HEK293 (cell line): ENCODE measurements around the gene GPATCH4.
A peak's percentile ranks its signal among the peaks of the same experiment; 100 is the strongest.

Experiments
- CTCF ChIA-PET: fragments of 350-600 bp; formaldehyde crosslinking; extraction: SDS; loops from one replicate; lab custom pipeline; 2021; ENCODE audit warnings: antibody characterized with exemption; lab: Yijun Ruan, JAX
- POLR2A ChIA-PET: fragments of 300-600 bp; formaldehyde crosslinking; extraction: SDS; loops from one replicate; lab custom pipeline; 2020; ENCODE audit warnings: antibody characterized with exemption, inconsistent platforms; lab: Yijun Ruan, JAX
- H3K27ac ChIP-seq: fragments of 200-500 bp; sonication (Bioruptor generic); 2 replicates; pipeline ENCODE4 v1.5.1; 2014; ENCODE audit warnings: low read depth, low read length, control low read depth, inconsistent platforms; ENCODE audit errors: extremely low read depth
- H3K36me3 ChIP-seq, 2 experiments: fragments of 200-500 bp in 1 of 2; sonication (Bioruptor generic) in 1 of 2; 1 replicate in 1 of 2; 2 replicates in 1 of 2; pipeline ENCODE4 v1.5.1; 2014 to 2017; ENCODE audit warnings: inconsistent platforms in 2 of 2, low read length in 2 of 2; ENCODE audit not compliant: control insufficient read depth in 2 of 2, insufficient read depth in 1 of 2
- H3K4me1 ChIP-seq: fragments of 200-500 bp; sonication (Bioruptor generic); 2 replicates; pipeline ENCODE4 v1.5.1; 2014; ENCODE audit warnings: mild to moderate bottlenecking, low read length, inconsistent platforms; ENCODE audit not compliant: control insufficient read depth, insufficient read depth
- H3K4me3 ChIP-seq: 2 replicates; pipeline ENCODE4 v1.5.1; 2011; ENCODE audit warnings: low read depth, mild to moderate bottlenecking, control low read depth, low read length, moderate library complexity
- H3K9me3 ChIP-seq: fragments of 200-500 bp; sonication (Bioruptor generic); 2 replicates; pipeline ENCODE4 v1.5.1; 2014; ENCODE audit warnings: low read depth, low read length, inconsistent platforms; ENCODE audit not compliant: control insufficient read depth, insufficient read depth
- GLIS1 ChIP-seq: fragments of 450-650 bp; formaldehyde crosslinking; IDR thresholded peaks from 2 replicates; pipeline ENCODE4 v1.5.1; 2016; ENCODE audit warnings: missing biosample characterization, missing genetic modification characterization
- MEIS1 ChIP-seq: sonication (generic); formaldehyde crosslinking; IDR thresholded peaks from 2 replicates; pipeline ENCODE4 v1.8.1; 2022; ENCODE audit warnings: missing genetic modification reagents, mild to moderate bottlenecking, borderline replicate concordance
- RBAK ChIP-seq: fragments of 450-650 bp; formaldehyde crosslinking; IDR thresholded peaks from 2 replicates; pipeline ENCODE4 v1.5.1; 2016; ENCODE audit warnings: missing biosample characterization, missing genetic modification characterization
- SP3 ChIP-seq: fragments of 450-650 bp; formaldehyde crosslinking; IDR thresholded peaks from 2 replicates; pipeline ENCODE4 v1.5.1; 2016; ENCODE audit warnings: missing biosample characterization, missing genetic modification characterization
- ZBTB17 ChIP-seq: fragments of 450-650 bp; formaldehyde crosslinking; IDR thresholded peaks from 2 replicates; pipeline ENCODE4 v1.5.1; 2016; ENCODE audit warnings: missing biosample characterization, missing genetic modification characterization
- ZEB2 ChIP-seq: fragments of 450-650 bp; formaldehyde crosslinking; IDR thresholded peaks from 2 replicates; pipeline ENCODE4 v1.5.1; 2016; ENCODE audit warnings: missing biosample characterization, missing genetic modification characterization
- ZFP69B ChIP-seq: fragments of 450-650 bp; formaldehyde crosslinking; IDR thresholded peaks from 2 replicates; pipeline ENCODE4 v1.5.1; 2016; ENCODE audit warnings: missing biosample characterization, missing genetic modification characterization
- ZNF184 ChIP-seq: fragments of 450-650 bp; IDR thresholded peaks from 2 replicates; pipeline ENCODE4 v1.5.1; 2018; ENCODE audit warnings: missing biosample characterization, mild to moderate bottlenecking, missing genetic modification characterization
- ZNF223 ChIP-seq: fragments of 450-650 bp; formaldehyde crosslinking; IDR thresholded peaks from 2 replicates; pipeline ENCODE4 v1.5.1; 2016; ENCODE audit warnings: missing biosample characterization, missing genetic modification characterization
- ZNF24 ChIP-seq: fragments of 450-650 bp; formaldehyde crosslinking; IDR thresholded peaks from 2 replicates; pipeline ENCODE4 v1.5.1; 2016; ENCODE audit warnings: missing biosample characterization, missing genetic modification characterization
- ZNF335 ChIP-seq: fragments of 450-650 bp; formaldehyde crosslinking; conservative IDR thresholded peaks from 2 replicates; pipeline ENCODE4 v1.5.1; 2016; ENCODE audit warnings: missing biosample characterization, missing genetic modification characterization
- ZNF341 ChIP-seq: fragments of 450-650 bp; formaldehyde crosslinking; IDR thresholded peaks from 2 replicates; pipeline ENCODE4; 2016; ENCODE audit warnings: low read depth, missing biosample characterization, missing genetic modification characterization
- ZNF366 ChIP-seq: fragments of 450-650 bp; formaldehyde crosslinking; conservative IDR thresholded peaks from 2 replicates; pipeline ENCODE4 v1.5.1; 2016; ENCODE audit warnings: missing biosample characterization, missing genetic modification characterization
- ZNF501 ChIP-seq: fragments of 450-650 bp; formaldehyde crosslinking; IDR thresholded peaks from 2 replicates; pipeline ENCODE4 v1.5.1; 2016; ENCODE audit warnings: missing biosample characterization, missing genetic modification characterization
- ZNF510 ChIP-seq: fragments of 450-650 bp; formaldehyde crosslinking; IDR thresholded peaks from 2 replicates; pipeline ENCODE4 v1.5.1; 2018; ENCODE audit warnings: mild to moderate bottlenecking, missing genetic modification characterization, missing biosample characterization; ENCODE audit not compliant: insufficient replicate concordance
- ZNF544 ChIP-seq: fragments of 450-650 bp; formaldehyde crosslinking; IDR thresholded peaks from 2 replicates; pipeline ENCODE4 v1.5.0; 2017; ENCODE audit warnings: missing biosample characterization, missing genetic modification characterization
- ZNF555 ChIP-seq: fragments of 450-650 bp; formaldehyde crosslinking; conservative IDR thresholded peaks from 2 replicates; pipeline ENCODE4 v1.5.1; 2017; ENCODE audit warnings: missing biosample characterization, mild to moderate bottlenecking, missing genetic modification characterization, inconsistent platforms
- ZNF558 ChIP-seq: fragments of 450-650 bp; formaldehyde crosslinking; IDR thresholded peaks from 2 replicates; pipeline ENCODE4 v1.5.1; 2016; ENCODE audit warnings: missing biosample characterization, missing genetic modification characterization
- ZNF561 ChIP-seq: fragments of 450-650 bp; IDR thresholded peaks from 2 replicates; pipeline ENCODE4 v1.5.1; 2018; ENCODE audit warnings: missing biosample characterization, missing genetic modification characterization, borderline replicate concordance
- TF ChIP-seq, protein P1 (sequence below): fragments of 450-650 bp; formaldehyde crosslinking; IDR thresholded peaks from 2 replicates; pipeline ENCODE4 v1.5.1; 2017; ENCODE audit warnings: missing biosample characterization, missing genetic modification characterization
- TF ChIP-seq, protein P2 (sequence below): fragments of 450-650 bp; formaldehyde crosslinking; IDR thresholded peaks from 2 replicates; pipeline ENCODE4 v1.5.1; 2016; ENCODE audit warnings: missing biosample characterization, missing genetic modification characterization, borderline replicate concordance
- TF ChIP-seq, protein P3 (sequence below): fragments of 450-650 bp; formaldehyde crosslinking; IDR thresholded peaks from 2 replicates; pipeline ENCODE4 v1.5.1; 2016; ENCODE audit warnings: missing biosample characterization, missing genetic modification characterization, low read depth

Gene GPATCH4

DNA sequence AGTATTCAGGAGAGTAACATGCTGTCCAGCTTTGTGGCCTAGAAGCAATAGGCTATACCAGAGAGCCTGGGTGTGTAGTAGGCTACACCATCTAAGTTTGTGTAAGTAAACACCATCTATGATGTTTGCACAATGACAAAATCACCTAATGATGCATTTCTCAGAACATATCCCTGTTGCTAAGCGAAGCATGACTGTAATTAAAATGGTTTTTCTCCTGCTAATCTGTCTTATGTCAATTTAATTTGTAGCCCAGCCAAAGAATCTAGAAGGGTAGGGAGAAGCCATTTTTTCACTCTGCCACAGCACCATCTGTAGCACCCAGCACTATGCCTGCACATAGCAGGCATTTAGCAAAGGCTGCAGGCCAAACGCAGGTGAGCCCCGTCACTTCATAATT, 23.7 kb downstream of the GPATCH4 start:
- Histone ChIP-seq H3K9me3 (no peaks in the 10 kb centered on the region), H3K36me3 (no peaks in the 10 kb centered on the region), H3K27ac (no peak overlapping the region), H3K4me3 (no peak overlapping the region)
- TF ChIP-seq, protein P1, sequence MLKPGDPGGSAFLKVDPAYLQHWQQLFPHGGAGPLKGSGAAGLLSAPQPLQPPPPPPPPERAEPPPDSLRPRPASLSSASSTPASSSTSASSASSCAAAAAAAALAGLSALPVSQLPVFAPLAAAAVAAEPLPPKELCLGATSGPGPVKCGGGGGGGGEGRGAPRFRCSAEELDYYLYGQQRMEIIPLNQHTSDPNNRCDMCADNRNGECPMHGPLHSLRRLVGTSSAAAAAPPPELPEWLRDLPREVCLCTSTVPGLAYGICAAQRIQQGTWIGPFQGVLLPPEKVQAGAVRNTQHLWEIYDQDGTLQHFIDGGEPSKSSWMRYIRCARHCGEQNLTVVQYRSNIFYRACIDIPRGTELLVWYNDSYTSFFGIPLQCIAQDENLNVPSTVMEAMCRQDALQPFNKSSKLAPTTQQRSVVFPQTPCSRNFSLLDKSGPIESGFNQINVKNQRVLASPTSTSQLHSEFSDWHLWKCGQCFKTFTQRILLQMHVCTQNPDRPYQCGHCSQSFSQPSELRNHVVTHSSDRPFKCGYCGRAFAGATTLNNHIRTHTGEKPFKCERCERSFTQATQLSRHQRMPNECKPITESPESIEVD (tag by site-specific recombination), result peak; percentile 74
- no peak for TF ChIP-seq GLIS1
- TF ChIP-seq, all 188 proteins: peak for 1
- CTCF ChIA-PET, result interaction anchor here (0.6 to 0.9 kb wide), 3 partner anchors 34 to 112 kb away, joined by 3 to 4 read pairs (median 3); no protein-coding TSS in a partner anchor
- POLR2A ChIA-PET, result no interaction called here
- H3K4me1 ChIP-seq, result no peaks in the 10 kb centered on the region

DNA sequence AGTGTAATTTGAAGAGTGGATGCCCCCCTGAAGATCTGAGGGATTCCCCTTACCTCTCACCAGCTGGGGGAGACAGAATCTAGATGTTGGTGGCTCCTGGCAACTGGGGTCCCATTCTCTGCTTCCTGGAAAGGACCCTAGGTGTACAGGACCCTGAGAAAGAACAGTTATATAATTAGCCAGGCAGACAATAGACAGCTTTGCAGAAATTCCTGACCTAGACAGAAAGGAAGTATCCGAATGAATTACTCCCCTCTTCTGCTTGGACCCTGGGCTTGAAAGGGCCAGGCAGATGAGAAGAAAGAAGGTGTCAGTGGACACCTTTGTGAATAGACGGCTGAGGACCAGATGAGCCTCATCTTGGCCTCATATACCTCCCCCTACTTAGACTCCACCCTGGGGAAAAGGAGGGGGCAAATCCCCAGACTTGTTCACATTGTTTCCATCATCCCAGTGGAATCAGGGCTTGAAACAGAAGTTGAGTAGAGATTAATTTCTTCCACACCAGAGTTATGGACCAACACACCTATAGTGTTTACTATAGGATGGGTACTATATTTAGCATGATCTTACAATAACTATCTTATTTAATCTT, 27.1 kb downstream of the GPATCH4 start:
- no peaks in the 10 kb centered on the region for H3K9me3 ChIP-seq
- ChIA-PET POLR2A (interaction anchor here (0.7 to 2.1 kb wide), 3 partner anchors 11 to 17 kb away, joined by 3 to 11 read pairs (median 3); partner anchors contain the start of gene NAXE), CTCF (interaction anchor here (0.7 to 2.0 kb wide), 4 partner anchors 9 to 120 kb away, joined by 3 to 9 read pairs (median 3); no protein-coding TSS in a partner anchor)
- H3K27ac ChIP-seq, result no peak overlapping the region
- H3K4me3 ChIP-seq, result no peak overlapping the region
- H3K36me3 ChIP-seq, result peaks cover 9% of the 10 kb centered on the region in 2 experiments; a peak in 2 of 3 replicates
- TF ChIP-seq ZNF366 (tag by site-specific recombination), result no peak
- TF ChIP-seq ZNF335, result peak; percentile 94
- TF ChIP-seq, all 188 proteins: peak for 1
- no peaks in the 10 kb centered on the region; the same call in 1 of the 2 replicates for H3K4me1 ChIP-seq

DNA sequence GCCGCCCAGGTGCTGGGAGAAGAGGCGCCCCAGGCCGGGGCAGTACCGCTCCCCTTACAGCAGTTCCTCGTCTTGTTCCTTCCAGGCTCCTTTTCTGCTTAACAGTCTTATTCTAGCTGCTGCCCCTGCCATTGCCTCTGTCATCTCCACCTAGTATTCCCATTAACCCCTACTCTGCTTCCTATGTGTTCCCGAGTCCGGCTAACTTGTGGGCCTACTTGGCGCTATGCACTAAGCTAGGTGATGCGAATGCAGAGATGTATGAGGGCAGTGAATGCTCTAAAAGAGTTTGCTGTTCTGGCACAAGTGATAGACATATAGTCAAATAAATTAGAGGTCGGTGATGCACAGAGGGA, 28.6 kb downstream of the GPATCH4 start:
- peak; percentile 58 for TF ChIP-seq ZNF341 (tag by site-specific recombination)
- no peak for TF ChIP-seq RBAK (tag by site-specific recombination)
- no peak for TF ChIP-seq ZNF558 (tag by site-specific recombination)
- TF ChIP-seq GLIS1, result no peak
- peak; percentile 9; the same call in 1 of the 2 replicates for TF ChIP-seq ZBTB17 (tag by site-specific recombination)
- no peak for TF ChIP-seq ZNF223 (tag by site-specific recombination)
- no peak for TF ChIP-seq ZNF544 (tag by site-specific recombination)
- no peak for TF ChIP-seq ZNF510 (tag by site-specific recombination)
- TF ChIP-seq ZEB2 (tag by site-specific recombination), result peak; percentile 13; the same call in 1 of the 2 replicates
- no peak for TF ChIP-seq ZFP69B (tag by site-specific recombination)
- TF ChIP-seq, protein P2, sequence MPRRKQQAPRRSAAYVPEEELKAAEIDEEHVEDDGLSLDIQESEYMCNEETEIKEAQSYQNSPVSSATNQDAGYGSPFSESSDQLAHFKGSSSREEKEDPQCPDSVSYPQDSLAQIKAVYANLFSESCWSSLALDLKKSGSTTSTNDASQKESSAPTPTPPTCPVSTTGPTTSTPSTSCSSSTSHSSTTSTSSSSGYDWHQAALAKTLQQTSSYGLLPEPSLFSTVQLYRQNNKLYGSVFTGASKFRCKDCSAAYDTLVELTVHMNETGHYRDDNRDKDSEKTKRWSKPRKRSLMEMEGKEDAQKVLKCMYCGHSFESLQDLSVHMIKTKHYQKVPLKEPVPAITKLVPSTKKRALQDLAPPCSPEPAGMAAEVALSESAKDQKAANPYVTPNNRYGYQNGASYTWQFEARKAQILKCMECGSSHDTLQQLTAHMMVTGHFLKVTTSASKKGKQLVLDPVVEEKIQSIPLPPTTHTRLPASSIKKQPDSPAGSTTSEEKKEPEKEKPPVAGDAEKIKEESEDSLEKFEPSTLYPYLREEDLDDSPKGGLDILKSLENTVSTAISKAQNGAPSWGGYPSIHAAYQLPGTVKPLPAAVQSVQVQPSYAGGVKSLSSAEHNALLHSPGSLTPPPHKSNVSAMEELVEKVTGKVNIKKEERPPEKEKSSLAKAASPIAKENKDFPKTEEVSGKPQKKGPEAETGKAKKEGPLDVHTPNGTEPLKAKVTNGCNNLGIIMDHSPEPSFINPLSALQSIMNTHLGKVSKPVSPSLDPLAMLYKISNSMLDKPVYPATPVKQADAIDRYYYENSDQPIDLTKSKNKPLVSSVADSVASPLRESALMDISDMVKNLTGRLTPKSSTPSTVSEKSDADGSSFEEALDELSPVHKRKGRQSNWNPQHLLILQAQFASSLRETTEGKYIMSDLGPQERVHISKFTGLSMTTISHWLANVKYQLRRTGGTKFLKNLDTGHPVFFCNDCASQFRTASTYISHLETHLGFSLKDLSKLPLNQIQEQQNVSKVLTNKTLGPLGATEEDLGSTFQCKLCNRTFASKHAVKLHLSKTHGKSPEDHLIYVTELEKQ (tag by site-specific recombination), result no peak
- TF ChIP-seq ZNF555 (tag by site-specific recombination), result no peak
- TF ChIP-seq ZNF24 (tag by site-specific recombination), result no peak
- TF ChIP-seq ZNF184, result no peak
- TF ChIP-seq SP3 (tag by site-specific recombination), result no peak
- no peak for TF ChIP-seq MEIS1 (CRISPR knock-in tag)
- peak; percentile 43; the same call in 1 of the 2 replicates for TF ChIP-seq ZNF335
- TF ChIP-seq, protein P3, sequence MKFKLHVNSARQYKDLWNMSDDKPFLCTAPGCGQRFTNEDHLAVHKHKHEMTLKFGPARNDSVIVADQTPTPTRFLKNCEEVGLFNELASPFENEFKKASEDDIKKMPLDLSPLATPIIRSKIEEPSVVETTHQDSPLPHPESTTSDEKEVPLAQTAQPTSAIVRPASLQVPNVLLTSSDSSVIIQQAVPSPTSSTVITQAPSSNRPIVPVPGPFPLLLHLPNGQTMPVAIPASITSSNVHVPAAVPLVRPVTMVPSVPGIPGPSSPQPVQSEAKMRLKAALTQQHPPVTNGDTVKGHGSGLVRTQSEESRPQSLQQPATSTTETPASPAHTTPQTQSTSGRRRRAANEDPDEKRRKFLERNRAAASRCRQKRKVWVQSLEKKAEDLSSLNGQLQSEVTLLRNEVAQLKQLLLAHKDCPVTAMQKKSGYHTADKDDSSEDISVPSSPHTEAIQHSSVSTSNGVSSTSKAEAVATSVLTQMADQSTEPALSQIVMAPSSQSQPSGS (tag by site-specific recombination), result no peak
- no peak for TF ChIP-seq ZNF501
- TF ChIP-seq ZNF561 (tag by site-specific recombination), result no peak
- POLR2A ChIA-PET, result interaction anchor here (2.1 kb wide), 1 partner anchor 19 kb away, joined by 11 read pairs; the partner anchor contains the start of gene NAXE
- Histone ChIP-seq H3K4me3 (peak overlapping the region; percentile 98), H3K27ac (no peak overlapping the region), H3K9me3 (no peaks in the 10 kb centered on the region), H3K4me1 (no peaks in the 10 kb centered on the region; the same call in 1 of the 2 replicates), H3K36me3 (peaks cover 23% of the 10 kb centered on the region in 2 experiments; a peak in 2 of 3 replicates)
- CTCF ChIA-PET, result interaction anchor here (0.7 to 1.1 kb wide), 3 partner anchors 10 to 23 kb away, joined by 4 read pairs; no protein-coding TSS in a partner anchor
